CD14-positive monocyte (primary cell): Measurements from ENCODE around the gene EDA. TPM values are rescaled to one million over a fixed set of nuclear protein-coding genes. Genes with fewer than 3 reads are reported as not detected.

ENCODE experiments used
- DNase-seq, 3 donors: peaks; one replicate each; pipeline ENCODE4 v3.0.0-alpha.2; 2011 to 2022
- H2AFZ ChIP-seq: 2 replicates; pipeline ENCODE4 v1.6.0; 2012; ENCODE audit warnings: mild to moderate bottlenecking, low read depth, low read length, inconsistent platforms; ENCODE audit not compliant: insufficient read depth, poor library complexity, severe bottlenecking
- H3K27ac ChIP-seq, 2 donors: 1 replicate in 1 of 2; 2 replicates in 1 of 2; pipeline ENCODE4 v1.5.1; 2012 to 2013; ENCODE audit warnings: low read length in 2 of 2, control low read depth in 1 of 2, inconsistent platforms in 1 of 2, low read depth in 1 of 2, mild to moderate bottlenecking in 1 of 2
- H3K27me3 ChIP-seq, 2 donors: one replicate each; pipeline versions ENCODE4 v1.6.0 to v1.6.1; 2011 to 2013; ENCODE audit warnings: low read length in 2 of 2; ENCODE audit not compliant: control insufficient read depth in 2 of 2, insufficient read depth in 2 of 2
- H3K36me3 ChIP-seq, 2 donors: replicated peaks in 1 of 2; 1 replicate in 1 of 2; 2 replicates in 1 of 2; pipeline versions ENCODE4 v1.5.1 to v1.6.1; 2012 to 2013; ENCODE audit warnings: low read length in 2 of 2, control low read depth in 1 of 2, inconsistent platforms in 1 of 2, mild to moderate bottlenecking in 1 of 2; ENCODE audit not compliant: insufficient read depth in 2 of 2, control insufficient read depth in 1 of 2
- H3K4me1 ChIP-seq, 2 donors: 1 replicate in 1 of 2; 2 replicates in 1 of 2; pipeline versions ENCODE4 v1.5.1 to v1.6.1; 2012 to 2013; ENCODE audit warnings: low read length in 2 of 2, control low read depth in 1 of 2, inconsistent platforms in 1 of 2, mild to moderate bottlenecking in 1 of 2, moderate library complexity in 1 of 2; ENCODE audit not compliant: insufficient read depth in 2 of 2, control insufficient read depth in 1 of 2
- H3K4me2 ChIP-seq: replicated peaks from 2 replicates; pipeline ENCODE3; 2012; ENCODE audit warnings: low read length, moderate library complexity, mild to moderate bottlenecking; ENCODE audit not compliant: poor library complexity, severe bottlenecking; ENCODE audit errors: extremely low read depth
- H3K4me3 ChIP-seq, 3 experiments: fragments of 200-600 bp in 1 of 3; sonication (generic) in 1 of 3; replicated peaks in 1 of 3; 1 replicate in 2 of 3; 2 replicates in 1 of 3; pipeline ENCODE4 v1.5.1; 2011 to 2013; ENCODE audit warnings: low read length in 3 of 3, mild to moderate bottlenecking in 3 of 3, control low read depth in 2 of 3, low read depth in 2 of 3, inconsistent platforms in 1 of 3, moderate library complexity in 1 of 3
- H3K79me2 ChIP-seq: 2 replicates; pipeline ENCODE4 v1.6.0; 2012; ENCODE audit warnings: mild to moderate bottlenecking, control low read depth, inconsistent platforms, low read length, moderate library complexity; ENCODE audit not compliant: insufficient read depth
- H3K9ac ChIP-seq: 2 replicates; pipeline ENCODE4 v1.6.0; 2017; ENCODE audit warnings: low read length, mild to moderate bottlenecking; ENCODE audit not compliant: insufficient read depth, poor library complexity, severe bottlenecking
- H3K9me3 ChIP-seq, 2 donors: replicated peaks in 1 of 2; 1 replicate in 1 of 2; 2 replicates in 1 of 2; pipeline versions ENCODE4 v1.5.1 to v1.6.1; 2012 to 2013; ENCODE audit warnings: low read length in 2 of 2, control low read depth in 1 of 2; ENCODE audit not compliant: control insufficient read depth in 1 of 2, insufficient read depth in 1 of 2
- H4K20me1 ChIP-seq: 2 replicates; pipeline ENCODE4 v1.6.0; 2012; ENCODE audit warnings: mild to moderate bottlenecking, low read length, control low read depth, moderate library complexity; ENCODE audit not compliant: insufficient read depth
- H3K27ac Mint-ChIP-seq, 7 donors: one replicate each; pipeline ENCODE4 v1.8.0; 2020; ENCODE audit warnings: mild to moderate bottlenecking in 7 of 7, mixed read lengths in 7 of 7, moderate library complexity in 6 of 7, inconsistent platforms in 2 of 7
- H3K27me3 Mint-ChIP-seq, 3 donors: one replicate each; pipeline ENCODE4 v1.8.0; 2021 to 2022; ENCODE audit warnings: low read depth in 3 of 3, mild to moderate bottlenecking in 3 of 3, mixed read lengths in 3 of 3, moderate library complexity in 3 of 3, inconsistent platforms in 1 of 3
- H3K36me3 Mint-ChIP-seq, 2 donors: one replicate each; pipeline ENCODE4 v1.8.0; 2020; ENCODE audit warnings: mixed read lengths in 2 of 2, inconsistent platforms in 1 of 2, mild to moderate bottlenecking in 1 of 2
- H3K4me1 Mint-ChIP-seq: one replicate; pipeline ENCODE4 v1.8.0; 2020; ENCODE audit warnings: mild to moderate bottlenecking, mixed read lengths
- H3K4me3 Mint-ChIP-seq, 2 donors: one replicate each; pipeline ENCODE4 v1.8.0; 2020; ENCODE audit warnings: mild to moderate bottlenecking in 2 of 2, mixed read lengths in 2 of 2, moderate library complexity in 1 of 2
- H3K9me3 Mint-ChIP-seq, 7 donors: one replicate each; pipeline ENCODE4 v1.8.0; 2020 to 2022; ENCODE audit warnings: mixed read lengths in 7 of 7, mild to moderate bottlenecking in 6 of 7, moderate library complexity in 6 of 7, inconsistent platforms in 2 of 7
- WGBS: methylation state at CpG from one replicate; pipeline ENCODE4 v1.1.5; 2013; ENCODE audit warnings: missing lambda C conversion rate; ENCODE audit not compliant: insufficient coverage; 5-methylcytosine and 5-hydroxymethylcytosine counted together
- intact Hi-C, 2 donors: fragments of 100-400 bp; cut with micrococcal nuclease; formaldehyde crosslinking; loops; one replicate each; pipeline versions ENCODE4 v1.15.0 to v1.15.1; 2023
- polyA plus RNA-seq, 3 donors: library from polyadenylated mRNA; depleted of rRNA in 1 of 3; unstranded in 2 of 3; stranded (reverse) in 1 of 3; fragments of 300-500 nt in 2 of 3; fragments of >200 nt in 1 of 3; fragmentation: Illumina TruSeq in 2 of 3; gene quantifications; 1 replicate in 2 of 3; 2 replicates in 1 of 3; pipeline ENCODE4 v1.2.3, GENCODE V29; 2012 to 2021
- TF ChIP-seq, protein P1 (sequence below): fragments of 200-600 bp; IDR thresholded peaks from one replicate; pipeline ENCODE4 v1.8.0; 2022; ENCODE audit warnings: antibody characterized with exemption, mild to moderate bottlenecking

Gene EDA
- polyA plus RNA-seq, 3 donors: 0.11 to 0.31 TPM; not detected in 1

DNA sequence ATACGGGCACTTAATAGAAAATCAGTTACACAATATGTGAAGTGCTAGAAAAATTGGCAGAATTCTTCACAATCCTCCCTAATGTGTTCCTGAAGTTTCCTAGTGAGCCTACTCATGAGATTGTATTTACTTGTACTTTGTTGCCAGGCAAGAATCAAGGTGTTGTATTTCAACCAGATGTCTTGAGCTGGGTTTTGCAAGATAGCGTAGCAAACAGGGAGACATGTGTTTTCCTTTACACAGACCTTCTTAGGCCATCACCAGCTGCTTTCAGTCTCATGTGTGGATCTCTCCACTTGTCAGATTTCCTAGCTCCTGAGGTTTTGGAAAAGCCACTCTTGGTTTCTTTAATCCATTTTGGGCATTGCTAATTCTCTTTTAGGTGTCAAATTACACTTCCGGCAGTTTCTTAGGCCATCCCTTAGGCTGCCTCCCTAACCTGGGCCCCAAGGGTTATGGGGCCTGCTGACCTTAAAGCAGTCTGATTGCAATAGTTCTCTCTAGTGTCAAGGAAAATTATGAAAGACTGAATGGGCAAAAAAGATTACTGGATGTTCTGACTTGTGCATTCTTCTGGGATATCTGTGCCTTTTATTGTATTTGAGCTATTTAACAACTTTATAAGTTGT is 12.2 kb upstream of the EDA start:
- Histone ChIP-seq H3K27ac (no peak overlapping the region), H3K4me2 (no peak overlapping the region), H3K4me3 (no peak overlapping the region), H3K9ac (no peak overlapping the region), H4K20me1 (no peaks in the 10 kb centered on the region), H3K79me2 (no peaks in the 10 kb centered on the region), H3K9me3 (no peaks in the 10 kb centered on the region), H2AFZ (no peak overlapping the region), H3K4me1 (no peaks in the 10 kb centered on the region), H3K36me3 (no peaks in the 10 kb centered on the region), H3K27me3 (peaks cover 0 to 3% of the 10 kb centered on the region in 2 donors)
- DNase-seq: no peak
- intact Hi-C loops: no loop called here
- no CpG with 5 or more reads among the region's 3 CpGs for WGBS
- no peak overlapping the region for H3K27ac Mint-ChIP-seq
- peaks cover 1 to 5% (median 3%) of the 10 kb centered on the region in 3 donors for H3K27me3 Mint-ChIP-seq
- H3K4me1 Mint-ChIP-seq: no peaks in the 10 kb centered on the region
- peaks cover 0 to 2% (median 0%) of the 10 kb centered on the region in 7 donors for H3K9me3 Mint-ChIP-seq
- TF ChIP-seq, protein P1, sequence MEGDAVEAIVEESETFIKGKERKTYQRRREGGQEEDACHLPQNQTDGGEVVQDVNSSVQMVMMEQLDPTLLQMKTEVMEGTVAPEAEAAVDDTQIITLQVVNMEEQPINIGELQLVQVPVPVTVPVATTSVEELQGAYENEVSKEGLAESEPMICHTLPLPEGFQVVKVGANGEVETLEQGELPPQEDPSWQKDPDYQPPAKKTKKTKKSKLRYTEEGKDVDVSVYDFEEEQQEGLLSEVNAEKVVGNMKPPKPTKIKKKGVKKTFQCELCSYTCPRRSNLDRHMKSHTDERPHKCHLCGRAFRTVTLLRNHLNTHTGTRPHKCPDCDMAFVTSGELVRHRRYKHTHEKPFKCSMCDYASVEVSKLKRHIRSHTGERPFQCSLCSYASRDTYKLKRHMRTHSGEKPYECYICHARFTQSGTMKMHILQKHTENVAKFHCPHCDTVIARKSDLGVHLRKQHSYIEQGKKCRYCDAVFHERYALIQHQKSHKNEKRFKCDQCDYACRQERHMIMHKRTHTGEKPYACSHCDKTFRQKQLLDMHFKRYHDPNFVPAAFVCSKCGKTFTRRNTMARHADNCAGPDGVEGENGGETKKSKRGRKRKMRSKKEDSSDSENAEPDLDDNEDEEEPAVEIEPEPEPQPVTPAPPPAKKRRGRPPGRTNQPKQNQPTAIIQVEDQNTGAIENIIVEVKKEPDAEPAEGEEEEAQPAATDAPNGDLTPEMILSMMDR: no peak
- H3K4me3 Mint-ChIP-seq: no peak overlapping the region
- H3K36me3 Mint-ChIP-seq: no peaks in the 10 kb centered on the region

DNA sequence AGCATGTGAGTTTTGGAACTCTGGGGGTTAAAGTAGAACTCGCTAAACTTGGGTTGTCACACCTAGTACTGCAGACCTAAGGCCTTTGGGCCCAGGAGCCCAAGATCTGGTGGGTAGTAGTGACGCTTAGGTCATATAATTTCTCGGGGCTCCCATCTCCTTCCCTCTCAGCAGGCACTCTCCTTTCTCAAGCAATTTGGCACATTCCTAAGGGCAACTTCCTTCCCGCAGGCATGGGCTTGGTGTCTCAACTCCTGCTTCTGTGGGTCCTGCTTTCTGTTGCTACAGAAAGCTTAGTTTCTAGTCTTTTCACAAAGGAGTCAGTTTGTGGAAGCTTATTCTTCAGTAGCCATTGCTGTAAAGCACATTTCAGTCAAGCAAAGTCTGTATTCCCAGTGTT is 10.4 kb upstream of the EDA start:
- no peak for DNase-seq
- H3K27me3 ChIP-seq: no peaks in the 10 kb centered on the region
- H3K4me3 ChIP-seq: no peak overlapping the region
- H3K36me3 ChIP-seq: no peaks in the 10 kb centered on the region
- Mint-ChIP-seq H3K4me3 (no peak overlapping the region), H3K27me3 (peaks cover 1 to 8% (median 3%) of the 10 kb centered on the region in 3 donors), H3K4me1 (no peaks in the 10 kb centered on the region), H3K36me3 (no peaks in the 10 kb centered on the region), H3K27ac (no peak overlapping the region), H3K9me3 (peaks cover 0 to 5% (median 0%) of the 10 kb centered on the region in 7 donors)
- H3K4me2 ChIP-seq: no peak overlapping the region
- WGBS: no CpG with 5 or more reads among the region's 4 CpGs
- no peaks in the 10 kb centered on the region for H3K79me2 ChIP-seq
- intact Hi-C loops: no loop called here
- H4K20me1 ChIP-seq: no peaks in the 10 kb centered on the region
- no peak overlapping the region for H2AFZ ChIP-seq
- no peaks in the 10 kb centered on the region for H3K4me1 ChIP-seq
- TF ChIP-seq, protein P1: no peak
- no peak overlapping the region for H3K9ac ChIP-seq
- no peaks in the 10 kb centered on the region for H3K9me3 ChIP-seq
- no peak overlapping the region for H3K27ac ChIP-seq
